WTC11 (cell line): ENCODE results near the gene DOC2A.

Source experiments
- CTCF ChIP-seq: fragments of 200-600 bp; IDR thresholded peaks from 2 replicates; pipeline ENCODE4 v1.8.0; 2022; ENCODE audit warnings: antibody characterized with exemption
- SP1 ChIP-seq: sonication (generic); formaldehyde crosslinking; conservative IDR thresholded peaks from 2 replicates; pipeline ENCODE4 v1.8.1; 2022; ENCODE audit warnings: missing genetic modification reagents
- ZNF263 ChIP-seq: sonication (generic); formaldehyde crosslinking; IDR thresholded peaks from 2 replicates; pipeline ENCODE4 v1.8.1; 2022; ENCODE audit warnings: low read depth, mild to moderate bottlenecking, moderate library complexity, missing genetic modification reagents
- TF ChIP-seq, protein P1 (sequence below): sonication (generic); formaldehyde crosslinking; conservative IDR thresholded peaks from 2 replicates; pipeline ENCODE4 v1.8.1; 2022; ENCODE audit warnings: mild to moderate bottlenecking, missing genetic modification reagents
- TF ChIP-seq, protein P2 (sequence below): fragments of 250-450 bp; sonication (Bioruptor Pico); conservative IDR thresholded peaks from 2 replicates; pipeline ENCODE4 v1.9.0; 2021; ENCODE audit warnings: mild to moderate bottlenecking

- TF ChIP-seq CTCF, result no peak
- TF ChIP-seq, protein P1, sequence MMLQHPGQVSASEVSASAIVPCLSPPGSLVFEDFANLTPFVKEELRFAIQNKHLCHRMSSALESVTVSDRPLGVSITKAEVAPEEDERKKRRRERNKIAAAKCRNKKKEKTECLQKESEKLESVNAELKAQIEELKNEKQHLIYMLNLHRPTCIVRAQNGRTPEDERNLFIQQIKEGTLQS (CRISPR knock-in tag), result no peak
- 0 out of 2 replicates have a peak, but pooled peaks have one; percentile 44 for TF ChIP-seq ZNF263 (CRISPR knock-in tag)
- TF ChIP-seq, protein P2, sequence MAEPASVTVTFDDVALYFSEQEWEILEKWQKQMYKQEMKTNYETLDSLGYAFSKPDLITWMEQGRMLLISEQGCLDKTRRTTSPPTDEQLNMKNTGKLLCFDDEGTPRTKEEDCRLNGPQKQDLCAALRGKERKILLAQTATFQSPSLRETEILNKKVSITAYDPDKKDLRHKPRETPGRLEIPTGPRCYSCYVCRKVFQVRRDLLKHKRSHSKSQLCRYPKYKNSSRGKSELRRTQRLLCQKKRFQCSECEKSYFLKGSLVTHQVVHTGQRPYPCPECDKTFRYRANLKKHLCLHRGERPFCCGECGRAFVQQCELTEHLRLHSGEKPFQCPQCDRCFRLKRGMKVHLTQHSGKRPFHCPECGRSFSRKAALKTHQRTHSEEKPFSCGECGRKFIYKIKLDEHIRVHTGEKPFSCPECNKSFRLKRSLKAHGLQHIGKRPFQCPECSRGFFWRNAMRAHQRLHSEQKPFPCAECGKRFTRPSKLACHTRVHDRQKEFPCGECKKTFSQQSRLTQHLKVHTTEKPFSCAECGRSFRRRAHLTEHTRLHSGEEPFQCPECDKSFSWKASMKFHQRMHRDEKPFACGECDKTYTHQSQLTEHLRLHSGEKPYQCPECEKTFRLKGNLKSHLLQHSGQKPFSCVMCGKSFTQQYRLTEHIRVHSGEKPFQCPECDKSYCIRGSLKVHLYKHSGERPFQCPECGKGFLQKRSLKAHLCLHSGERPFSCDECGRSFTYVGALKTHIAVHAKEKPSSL (CRISPR knock-in tag), result no peak
- TF ChIP-seq SP1, result peak; percentile 85
Observed at GRCh38 chr16:29973384-29974246, 37.2 kb downstream of the DOC2A start, which contains the start of gene TAOK2.
